ENCODE measurements around the gene NOL4L.

- no peak for TF ChIP-seq CTCF (IDR thresholded peaks at IDR 0.05)
- TF ChIP-seq POLR2A (IDR thresholded peaks at IDR 0.05), result no peak
Observed at GRCh38 chr20:32453467-32454163, 131.5 kb downstream of the NOL4L start.

Data from thyroid gland (tissue), 4 donors.